Measurements from ENCODE around the gene SLC25A33.

Gene SLC25A33

DNA sequence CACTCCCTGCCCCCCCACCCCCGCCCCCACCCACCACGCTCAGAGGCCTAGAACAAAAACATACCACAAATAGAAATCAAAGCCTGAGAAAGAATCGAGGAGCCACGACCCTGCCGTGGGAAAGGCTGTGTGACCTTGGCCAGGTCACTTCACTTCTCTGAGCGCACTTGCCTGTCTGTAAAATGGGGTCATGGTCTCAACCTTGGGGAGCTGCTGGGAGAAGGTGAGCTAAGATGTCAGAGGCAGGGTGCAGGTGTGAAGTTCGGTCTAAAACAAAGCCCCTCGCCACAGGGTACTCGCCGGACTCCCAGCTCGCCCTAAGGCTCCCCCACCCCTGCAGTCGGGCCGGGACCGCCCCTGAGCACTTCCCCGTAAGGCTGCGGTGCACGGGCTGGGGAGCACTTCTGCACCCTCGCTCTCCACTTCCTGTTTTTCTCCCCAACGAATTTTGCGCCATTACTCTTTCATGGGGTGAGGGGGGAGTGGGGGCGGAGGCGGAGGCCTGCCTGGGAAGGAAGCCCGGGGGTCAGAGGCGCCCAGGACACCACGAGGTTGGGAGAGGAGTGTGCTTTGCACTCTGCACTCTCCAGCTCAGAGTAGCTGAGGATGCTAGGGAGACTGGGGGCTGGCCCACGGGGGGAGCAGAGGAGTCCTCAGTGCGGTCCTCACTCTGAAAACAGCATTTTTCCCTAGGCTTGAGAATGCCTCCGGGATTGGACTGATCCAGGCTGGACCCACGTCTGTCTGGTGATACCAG, 90.4 kb downstream of the SLC25A33 start:
- Histone ChIP-seq H2AFZ (ENCODE audit: low read depth, low read length, severe bottlenecking) (peak overlapping the region; percentile 93), H3K4me3 (ENCODE audit: insufficient read depth, low read length, poor library complexity, severe bottlenecking) (peak overlapping the region; percentile 31), H3K79me2 (ENCODE audit: insufficient read depth, low read length) (no peaks in the 10 kb centered on the region), H3K36me3 (ENCODE audit: low read length) (no peaks in the 10 kb centered on the region), H3K27ac (ENCODE audit: low read depth, low read length) (peak overlapping the region; percentile 72), H3K9me3 (ENCODE audit: insufficient read depth, low read length) (no peaks in the 10 kb centered on the region), H4K20me1 (ENCODE audit: low read depth, low read length) (no peaks in the 10 kb centered on the region), H3K9ac (ENCODE audit: low read length) (peak overlapping the region; percentile 52), H3F3A (ENCODE audit: insufficient read depth) (peaks cover 11% of the 10 kb centered on the region), H3K4me2 (ENCODE audit: low read depth, low read length, poor library complexity, severe bottlenecking) (peak overlapping the region; percentile 64), H3K27me3 (ENCODE audit: low read length) (no peaks in the 10 kb centered on the region), H3K9me2 (replicated peaks; ENCODE audit: insufficient read depth, low read length) (no peaks in the 10 kb centered on the region)
- TF ChIP-seq, protein P1, sequence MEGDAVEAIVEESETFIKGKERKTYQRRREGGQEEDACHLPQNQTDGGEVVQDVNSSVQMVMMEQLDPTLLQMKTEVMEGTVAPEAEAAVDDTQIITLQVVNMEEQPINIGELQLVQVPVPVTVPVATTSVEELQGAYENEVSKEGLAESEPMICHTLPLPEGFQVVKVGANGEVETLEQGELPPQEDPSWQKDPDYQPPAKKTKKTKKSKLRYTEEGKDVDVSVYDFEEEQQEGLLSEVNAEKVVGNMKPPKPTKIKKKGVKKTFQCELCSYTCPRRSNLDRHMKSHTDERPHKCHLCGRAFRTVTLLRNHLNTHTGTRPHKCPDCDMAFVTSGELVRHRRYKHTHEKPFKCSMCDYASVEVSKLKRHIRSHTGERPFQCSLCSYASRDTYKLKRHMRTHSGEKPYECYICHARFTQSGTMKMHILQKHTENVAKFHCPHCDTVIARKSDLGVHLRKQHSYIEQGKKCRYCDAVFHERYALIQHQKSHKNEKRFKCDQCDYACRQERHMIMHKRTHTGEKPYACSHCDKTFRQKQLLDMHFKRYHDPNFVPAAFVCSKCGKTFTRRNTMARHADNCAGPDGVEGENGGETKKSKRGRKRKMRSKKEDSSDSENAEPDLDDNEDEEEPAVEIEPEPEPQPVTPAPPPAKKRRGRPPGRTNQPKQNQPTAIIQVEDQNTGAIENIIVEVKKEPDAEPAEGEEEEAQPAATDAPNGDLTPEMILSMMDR (IDR thresholded peaks at IDR 0.05; ENCODE audit: insufficient read depth, low read length, poor library complexity, severe bottlenecking) = no peak
- TF ChIP-seq EZH2phosphoT487 (conservative IDR thresholded peaks at IDR 0.05; ENCODE audit: low read length) = no peak

DNA sequence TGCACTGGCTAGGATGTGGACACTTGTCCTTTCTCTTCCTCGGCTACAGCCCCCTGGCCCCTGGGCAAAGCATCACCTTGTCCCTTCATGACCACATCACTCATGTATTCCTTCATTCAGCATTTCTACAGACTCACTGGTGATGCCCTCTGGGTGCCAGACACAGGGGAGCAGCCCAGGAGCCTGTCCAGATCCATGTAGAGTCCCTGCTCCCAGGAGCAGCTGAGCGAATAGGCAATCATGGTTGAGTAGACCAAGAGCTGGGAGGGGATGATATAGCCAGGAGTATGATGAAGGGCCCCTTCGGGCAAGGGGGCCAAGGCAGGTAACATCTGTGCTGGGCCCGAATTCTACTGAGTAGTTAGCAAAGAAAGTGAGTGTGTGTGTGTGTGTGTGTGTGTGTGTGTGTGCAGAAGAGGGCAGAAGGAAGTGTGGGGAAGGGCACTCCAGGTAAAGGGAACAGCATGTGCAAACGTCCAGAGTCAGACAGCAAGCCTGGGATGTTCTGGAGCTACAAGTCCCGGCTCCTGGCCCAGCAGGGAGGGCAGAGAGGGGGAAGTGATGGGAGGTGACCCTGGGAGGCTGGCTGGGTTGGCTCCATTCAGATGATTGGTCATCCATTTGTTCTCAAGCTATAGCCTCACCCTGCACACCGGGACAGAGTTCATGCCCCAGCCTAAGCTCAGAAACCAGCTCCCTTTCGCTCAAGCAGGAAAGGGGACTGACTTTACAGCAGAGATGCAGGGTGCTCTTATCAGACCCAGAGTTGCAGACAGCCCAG, 91.3 kb downstream of the SLC25A33 start:
- Histone ChIP-seq H3K9me3 (ENCODE audit: insufficient read depth, low read length) (no peaks in the 10 kb centered on the region), H2AFZ (ENCODE audit: low read depth, low read length, severe bottlenecking) (peak overlapping the region; percentile 93), H4K20me1 (ENCODE audit: low read depth, low read length) (no peaks in the 10 kb centered on the region), H3K79me2 (ENCODE audit: insufficient read depth, low read length) (no peaks in the 10 kb centered on the region), H3F3A (ENCODE audit: insufficient read depth) (peaks cover 11% of the 10 kb centered on the region), H3K9ac (ENCODE audit: low read length) (peak overlapping the region; percentile 52), H3K4me2 (ENCODE audit: low read depth, low read length, poor library complexity, severe bottlenecking) (peak overlapping the region; percentile 64), H3K36me3 (ENCODE audit: low read length) (no peaks in the 10 kb centered on the region), H3K27ac (ENCODE audit: low read depth, low read length) (peak overlapping the region; percentile 72), H3K9me2 (replicated peaks; ENCODE audit: insufficient read depth, low read length) (no peaks in the 10 kb centered on the region), H3K27me3 (ENCODE audit: low read length) (no peaks in the 10 kb centered on the region), H3K4me3 (ENCODE audit: insufficient read depth, low read length, poor library complexity, severe bottlenecking) (peak overlapping the region; percentile 31)
- no peak for TF ChIP-seq EZH2phosphoT487 (conservative IDR thresholded peaks at IDR 0.05; ENCODE audit: low read length)
- TF ChIP-seq, protein P1 (IDR thresholded peaks at IDR 0.05; ENCODE audit: insufficient read depth, low read length, poor library complexity, severe bottlenecking) = no peak

DNA sequence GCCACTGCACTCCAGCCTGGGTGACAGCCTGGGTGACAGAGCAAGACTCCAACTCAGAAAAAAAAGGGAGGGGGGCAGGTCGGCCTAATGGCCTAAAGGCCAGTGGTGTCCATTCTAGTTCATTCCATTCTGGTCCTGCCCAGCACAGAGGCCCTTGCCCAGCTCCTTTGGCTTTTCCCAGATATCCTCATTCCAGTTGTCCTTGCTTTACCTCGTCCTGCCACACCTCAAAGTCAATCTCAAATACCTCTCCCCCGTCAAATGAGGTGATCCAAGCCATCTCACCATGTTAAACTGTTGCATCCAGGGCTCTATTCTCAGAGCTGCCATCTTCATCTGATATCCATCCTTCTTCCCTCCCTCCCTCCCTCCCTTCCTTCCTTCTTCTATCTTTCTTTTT, 92.3 kb downstream of the SLC25A33 start:
- no peak overlapping the region for H3K9ac ChIP-seq (ENCODE audit: low read length)
- no peaks in the 10 kb centered on the region for H4K20me1 ChIP-seq (ENCODE audit: low read depth, low read length)
- no peak overlapping the region for H3K4me2 ChIP-seq (ENCODE audit: low read depth, low read length, poor library complexity, severe bottlenecking)
- H3K79me2 ChIP-seq (ENCODE audit: insufficient read depth, low read length) = no peaks in the 10 kb centered on the region
- peaks cover 11% of the 10 kb centered on the region for H3F3A ChIP-seq (ENCODE audit: insufficient read depth)
- H3K27ac ChIP-seq (ENCODE audit: low read depth, low read length) = no peak overlapping the region
- no peak overlapping the region for H3K4me3 ChIP-seq (ENCODE audit: insufficient read depth, low read length, poor library complexity, severe bottlenecking)
- H3K9me2 ChIP-seq (replicated peaks; ENCODE audit: insufficient read depth, low read length) = no peaks in the 10 kb centered on the region
- no peaks in the 10 kb centered on the region for H3K36me3 ChIP-seq (ENCODE audit: low read length)
- no peaks in the 10 kb centered on the region for H3K9me3 ChIP-seq (ENCODE audit: insufficient read depth, low read length)
- H3K27me3 ChIP-seq (ENCODE audit: low read length) = no peaks in the 10 kb centered on the region
- TF ChIP-seq, protein P1 (IDR thresholded peaks at IDR 0.05; ENCODE audit: insufficient read depth, low read length, poor library complexity, severe bottlenecking) = no peak
- no peak for TF ChIP-seq EZH2phosphoT487 (conservative IDR thresholded peaks at IDR 0.05; ENCODE audit: low read length)
- H2AFZ ChIP-seq (ENCODE audit: low read depth, low read length, severe bottlenecking) = no peak overlapping the region

Measured in SU-DHL-6 (cell line).